ENCODE measurements around the gene KAT6B. TPM values are rescaled to one million over a fixed set of nuclear protein-coding genes. Genes with fewer than 3 reads are reported as not detected.

KAT6B gene
- total RNA-seq, 1 experiment from 2014 or later = 14.9 TPM

- CTCF ChIA-PET = interaction anchor here (1.2 kb wide), 1 partner anchor 12 kb away, joined by 5 read pairs; no protein-coding TSS in a partner anchor
- BruUV-seq (replicated peaks) = no TSS peak
- no peaks in the 10 kb centered on the region for H3K27me3 Mint-ChIP-seq (ENCODE audit: insufficient read depth, unreplicated experiment)
- H3K4me3 Mint-ChIP-seq (ENCODE audit: unreplicated experiment) = no peak overlapping the region
- H3K4me1 Mint-ChIP-seq (ENCODE audit: low read depth, unreplicated experiment) = no peaks in the 10 kb centered on the region
- H3K36me3 ChIP-seq (ENCODE audit: control insufficient read depth, insufficient read depth, low read length) = peaks cover 3% of the 10 kb centered on the region
- POLR2A ChIA-PET = interaction anchor here (0.6 kb wide), 1 partner anchor 202 kb away, joined by 7 read pairs; the partner anchor contains the start of gene COMTD1
- H3K27ac Mint-ChIP-seq (ENCODE audit: unreplicated experiment) = no peak overlapping the region
- no peak overlapping the region for H3K4me3 ChIP-seq (ENCODE audit: low read depth, low read length)
- no peaks in the 10 kb centered on the region for H3K36me3 Mint-ChIP-seq (ENCODE audit: insufficient read depth, unreplicated experiment)
- no peaks in the 10 kb centered on the region for H3K27me3 ChIP-seq (replicated peaks; ENCODE audit: control insufficient read depth, insufficient read depth, low read length)
- H3K9me3 ChIP-seq = no peaks in the 10 kb centered on the region
- no peak for TF ChIP-seq CTCF (IDR thresholded peaks at IDR 0.05; ENCODE audit: insufficient read depth in 1 of 2, low read depth in 1 of 2, low read length in 1 of 2, severe bottlenecking in 1 of 2, unreplicated experiment in 1 of 2)
- no peaks in the 10 kb centered on the region for H3K9me3 Mint-ChIP-seq (ENCODE audit: unreplicated experiment)
- intact Hi-C loops (cut with micrococcal nuclease; ENCODE audit: unreplicated experiment) = no loop called here
- no peaks in the 10 kb centered on the region for H3K4me1 ChIP-seq
- no peak for DNase-seq
Observed at GRCh38 chr10:75034131-75034512, 207.7 kb downstream of the KAT6B start.

- Histone ChIP-seq H3K36me3 (ENCODE audit: control insufficient read depth, insufficient read depth, low read length) (peaks cover 2% of the 10 kb centered on the region), H3K4me3 (ENCODE audit: low read depth, low read length) (no peak overlapping the region), H3K9me3 (no peaks in the 10 kb centered on the region), H3K4me1 (no peaks in the 10 kb centered on the region), H3K27me3 (replicated peaks; ENCODE audit: control insufficient read depth, insufficient read depth, low read length) (no peaks in the 10 kb centered on the region)
- intact Hi-C loops (cut with micrococcal nuclease; ENCODE audit: unreplicated experiment) = no loop called here
- no peaks in the 10 kb centered on the region for H3K36me3 Mint-ChIP-seq (ENCODE audit: insufficient read depth, unreplicated experiment)
- no peaks in the 10 kb centered on the region for H3K4me1 Mint-ChIP-seq (ENCODE audit: low read depth, unreplicated experiment)
- no peak overlapping the region for H3K27ac Mint-ChIP-seq (ENCODE audit: unreplicated experiment)
- H3K27me3 Mint-ChIP-seq (ENCODE audit: insufficient read depth, unreplicated experiment) = no peaks in the 10 kb centered on the region
- no peak for DNase-seq
- no peaks in the 10 kb centered on the region for H3K9me3 Mint-ChIP-seq (ENCODE audit: unreplicated experiment)
- H3K4me3 Mint-ChIP-seq (ENCODE audit: unreplicated experiment) = no peak overlapping the region
- no TSS peak for BruUV-seq (replicated peaks)
- ChIA-PET POLR2A (no interaction called here), CTCF (interaction anchor here (1.2 kb wide), 1 partner anchor 13 kb away, joined by 5 read pairs; no protein-coding TSS in a partner anchor)
- TF ChIP-seq CTCF (IDR thresholded peaks at IDR 0.05; ENCODE audit: insufficient read depth in 1 of 2, low read depth in 1 of 2, low read length in 1 of 2, severe bottlenecking in 1 of 2, unreplicated experiment in 1 of 2) = no peak
Observed at GRCh38 chr10:75034714-75035258, 208.4 kb downstream of the KAT6B start.

- Mint-ChIP-seq H3K27ac (ENCODE audit: unreplicated experiment) (no peak overlapping the region), H3K4me3 (ENCODE audit: unreplicated experiment) (no peak overlapping the region), H3K9me3 (ENCODE audit: unreplicated experiment) (no peaks in the 10 kb centered on the region), H3K27me3 (ENCODE audit: insufficient read depth, unreplicated experiment) (no peaks in the 10 kb centered on the region), H3K36me3 (ENCODE audit: insufficient read depth, unreplicated experiment) (no peaks in the 10 kb centered on the region), H3K4me1 (ENCODE audit: low read depth, unreplicated experiment) (no peaks in the 10 kb centered on the region)
- TF ChIP-seq CTCF (IDR thresholded peaks at IDR 0.05; ENCODE audit: insufficient read depth in 1 of 2, low read depth in 1 of 2, low read length in 1 of 2, severe bottlenecking in 1 of 2, unreplicated experiment in 1 of 2) = no peak
- no peaks in the 10 kb centered on the region for H3K4me1 ChIP-seq
- intact Hi-C loops (cut with micrococcal nuclease; ENCODE audit: unreplicated experiment) = no loop called here
- DNase-seq = no peak
- H3K9me3 ChIP-seq = no peaks in the 10 kb centered on the region
- H3K36me3 ChIP-seq (ENCODE audit: control insufficient read depth, insufficient read depth, low read length) = no peaks in the 10 kb centered on the region
- no peaks in the 10 kb centered on the region for H3K27me3 ChIP-seq (replicated peaks; ENCODE audit: control insufficient read depth, insufficient read depth, low read length)
- no peak overlapping the region for H3K4me3 ChIP-seq (ENCODE audit: low read depth, low read length)
- BruUV-seq (replicated peaks) = no TSS peak
- CTCF ChIA-PET = no interaction called here
- POLR2A ChIA-PET = no interaction called here
Observed at GRCh38 chr10:75035975-75036708, 209.7 kb downstream of the KAT6B start.
